ENCODE results near the gene PPIG.

DNA sequence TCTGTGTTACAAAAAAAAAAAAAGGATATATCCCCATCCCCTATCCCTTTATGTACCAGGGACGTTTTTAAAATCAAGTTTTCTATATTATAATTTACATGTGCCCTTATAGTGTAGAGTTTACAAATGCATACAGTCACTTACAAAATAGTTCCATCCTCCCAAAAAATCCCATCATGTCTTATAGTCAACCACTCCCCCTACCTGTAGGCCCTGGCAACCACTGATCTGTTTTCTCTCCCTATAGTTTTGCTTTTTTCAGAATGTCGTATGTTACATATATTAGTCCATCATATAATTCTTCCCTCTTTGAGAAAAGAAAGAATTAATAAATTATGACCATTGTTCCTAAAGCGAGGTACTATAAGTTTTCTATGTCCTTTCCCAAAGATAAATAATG is 92.2 kb downstream of the PPIG start:
- TF ChIP-seq, protein P1, sequence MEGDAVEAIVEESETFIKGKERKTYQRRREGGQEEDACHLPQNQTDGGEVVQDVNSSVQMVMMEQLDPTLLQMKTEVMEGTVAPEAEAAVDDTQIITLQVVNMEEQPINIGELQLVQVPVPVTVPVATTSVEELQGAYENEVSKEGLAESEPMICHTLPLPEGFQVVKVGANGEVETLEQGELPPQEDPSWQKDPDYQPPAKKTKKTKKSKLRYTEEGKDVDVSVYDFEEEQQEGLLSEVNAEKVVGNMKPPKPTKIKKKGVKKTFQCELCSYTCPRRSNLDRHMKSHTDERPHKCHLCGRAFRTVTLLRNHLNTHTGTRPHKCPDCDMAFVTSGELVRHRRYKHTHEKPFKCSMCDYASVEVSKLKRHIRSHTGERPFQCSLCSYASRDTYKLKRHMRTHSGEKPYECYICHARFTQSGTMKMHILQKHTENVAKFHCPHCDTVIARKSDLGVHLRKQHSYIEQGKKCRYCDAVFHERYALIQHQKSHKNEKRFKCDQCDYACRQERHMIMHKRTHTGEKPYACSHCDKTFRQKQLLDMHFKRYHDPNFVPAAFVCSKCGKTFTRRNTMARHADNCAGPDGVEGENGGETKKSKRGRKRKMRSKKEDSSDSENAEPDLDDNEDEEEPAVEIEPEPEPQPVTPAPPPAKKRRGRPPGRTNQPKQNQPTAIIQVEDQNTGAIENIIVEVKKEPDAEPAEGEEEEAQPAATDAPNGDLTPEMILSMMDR (IDR thresholded peaks at IDR 0.05; ENCODE audit: low read depth, low read length, poor library complexity, severe bottlenecking): peak; percentile 42
- no peak for TF ChIP-seq EZH2phosphoT487 (IDR thresholded peaks at IDR 0.05; ENCODE audit: borderline replicate concordance, low read length)

Data from DOHH2 (cell line).